Myocyte (in vitro differentiated cells): ENCODE data around the gene CRADD. TPM values are rescaled to one million over a fixed set of nuclear protein-coding genes. Genes with fewer than 3 reads are reported as not detected.
A peak's percentile ranks its signal among the peaks of the same experiment; 100 is the strongest.
"Not testable (repeated sequence)": the region's sequence is repeated elsewhere in the genome, so short reads cannot be mapped to it uniquely, and the experiment has no call there.

Source experiments
- DNase-seq: peaks from one replicate; pipeline ENCODE4 v3.0.0-alpha.2; 2012; ENCODE audit warnings: low read depth
- total RNA-seq: library from RNA; depleted of rRNA; stranded (reverse); fragments of >200 nt; gene quantifications from 2 replicates; pipeline ENCODE4 v1.2.3, GENCODE V29; 2014

CRADD gene
- total RNA-seq, 1 donor from 2014 or later = 30.1 TPM

- no peak for DNase-seq
Observed at GRCh38 chr12:93705237-93705636, 28.1 kb downstream of the CRADD start.

- DNase-seq = no peak
Observed at GRCh38 chr12:93706387-93706786, 29.2 kb downstream of the CRADD start.

- no peak for DNase-seq
Observed at GRCh38 chr12:93706824-93707223, 29.6 kb downstream of the CRADD start.

- DNase-seq = peak; percentile 56
Observed at GRCh38 chr12:93707836-93708235, 30.7 kb downstream of the CRADD start.

GRCh38 chr12:93708952-93709351 is 31.8 kb downstream of the CRADD start:
- no peak for DNase-seq

GRCh38 chr12:93709386-93709785 is 32.2 kb downstream of the CRADD start:
- DNase-seq = no peak

GRCh38 chr12:93710574-93710926 is 33.4 kb downstream of the CRADD start:
- no peak for DNase-seq

GRCh38 chr12:93711502-93711901 is 34.3 kb downstream of the CRADD start:
- DNase-seq = not testable (repeated sequence)

- DNase-seq = no peak
Observed at GRCh38 chr12:93712200-93712599, 35.0 kb downstream of the CRADD start.

- no peak for DNase-seq
Observed at GRCh38 chr12:93713060-93713459, 35.9 kb downstream of the CRADD start.

- DNase-seq = no peak
Observed at GRCh38 chr12:93713800-93714199, 36.6 kb downstream of the CRADD start.

GRCh38 chr12:93714382-93714781 is 37.2 kb downstream of the CRADD start:
- peak; percentile 79 for DNase-seq

- no peak for DNase-seq
Observed at GRCh38 chr12:93719710-93720109, 42.5 kb downstream of the CRADD start.

GRCh38 chr12:93720559-93720958 is 43.4 kb downstream of the CRADD start:
- no peak for DNase-seq

GRCh38 chr12:93722179-93722578 is 45.0 kb downstream of the CRADD start:
- DNase-seq = no peak

- DNase-seq = peak; percentile 79
Observed at GRCh38 chr12:93722835-93723567, 45.8 kb downstream of the CRADD start.

GRCh38 chr12:93723568-93723930 is 46.4 kb downstream of the CRADD start:
- no peak for DNase-seq

GRCh38 chr12:93725531-93725930 is 48.4 kb downstream of the CRADD start:
- no peak for DNase-seq

- peak; percentile 73 for DNase-seq
Observed at GRCh38 chr12:93727195-93727811, 50.1 kb downstream of the CRADD start.

GRCh38 chr12:93727911-93728310 is 50.7 kb downstream of the CRADD start:
- no peak for DNase-seq

GRCh38 chr12:93729934-93730333 is 52.8 kb downstream of the CRADD start:
- DNase-seq = no peak

- DNase-seq = no peak
Observed at GRCh38 chr12:93733358-93733757, 56.2 kb downstream of the CRADD start.

- no peak for DNase-seq
Observed at GRCh38 chr12:93733928-93734327, 56.8 kb downstream of the CRADD start.
